ENCODE measurements around the gene ZMYND8. TPM values are rescaled to one million over a fixed set of nuclear protein-coding genes. Genes with fewer than 3 reads are reported as not detected.
"Not testable (repeated sequence)": the region's sequence is repeated elsewhere in the genome, so short reads cannot be mapped to it uniquely, and the experiment has no call there.

The ZMYND8 gene
- total RNA-seq, 1 donor from 2014 or later, result 19.2 TPM

- Histone ChIP-seq H3K4me3 (ENCODE audit: low read depth, low read length) (no peak overlapping the region), H3K27me3 (ENCODE audit: control insufficient read depth, insufficient read depth, low read length) (no peaks in the 10 kb centered on the region), H3K36me3 (ENCODE audit: control insufficient read depth, insufficient read depth, low read length) (no peaks in the 10 kb centered on the region)
- no peak for DNase-seq (ENCODE audit: low read depth)
- TF ChIP-seq CTCF (IDR thresholded peaks at IDR 0.05; ENCODE audit: insufficient read depth, low read length, poor library complexity, severe bottlenecking), result no peak
Observed at GRCh38 chr20:47210470-47210869, 146.0 kb downstream of the ZMYND8 start.

GRCh38 chr20:47209982-47210381 lies 146.5 kb downstream of the ZMYND8 start:
- no peak for TF ChIP-seq CTCF (IDR thresholded peaks at IDR 0.05; ENCODE audit: insufficient read depth, low read length, poor library complexity, severe bottlenecking)
- no peaks in the 10 kb centered on the region for H3K36me3 ChIP-seq (ENCODE audit: control insufficient read depth, insufficient read depth, low read length)

GRCh38 chr20:47208534-47209174 lies 147.8 kb downstream of the ZMYND8 start:
- no peaks in the 10 kb centered on the region for H3K36me3 ChIP-seq (ENCODE audit: control insufficient read depth, insufficient read depth, low read length)
- no peak for TF ChIP-seq CTCF (IDR thresholded peaks at IDR 0.05; ENCODE audit: insufficient read depth, low read length, poor library complexity, severe bottlenecking)
- no peak overlapping the region for H3K4me3 ChIP-seq (ENCODE audit: low read depth, low read length)
- DNase-seq (ENCODE audit: low read depth), result no peak
- no peaks in the 10 kb centered on the region for H3K27me3 ChIP-seq (ENCODE audit: control insufficient read depth, insufficient read depth, low read length)

More at GRCh38 chr20:47209982-47210381, 146.5 kb downstream of the ZMYND8 start:
- Histone ChIP-seq H3K27me3 (ENCODE audit: control insufficient read depth, insufficient read depth, low read length) (no peaks in the 10 kb centered on the region), H3K4me3 (ENCODE audit: low read depth, low read length) (no peak overlapping the region)
- no peak for DNase-seq (ENCODE audit: low read depth)

DNA sequence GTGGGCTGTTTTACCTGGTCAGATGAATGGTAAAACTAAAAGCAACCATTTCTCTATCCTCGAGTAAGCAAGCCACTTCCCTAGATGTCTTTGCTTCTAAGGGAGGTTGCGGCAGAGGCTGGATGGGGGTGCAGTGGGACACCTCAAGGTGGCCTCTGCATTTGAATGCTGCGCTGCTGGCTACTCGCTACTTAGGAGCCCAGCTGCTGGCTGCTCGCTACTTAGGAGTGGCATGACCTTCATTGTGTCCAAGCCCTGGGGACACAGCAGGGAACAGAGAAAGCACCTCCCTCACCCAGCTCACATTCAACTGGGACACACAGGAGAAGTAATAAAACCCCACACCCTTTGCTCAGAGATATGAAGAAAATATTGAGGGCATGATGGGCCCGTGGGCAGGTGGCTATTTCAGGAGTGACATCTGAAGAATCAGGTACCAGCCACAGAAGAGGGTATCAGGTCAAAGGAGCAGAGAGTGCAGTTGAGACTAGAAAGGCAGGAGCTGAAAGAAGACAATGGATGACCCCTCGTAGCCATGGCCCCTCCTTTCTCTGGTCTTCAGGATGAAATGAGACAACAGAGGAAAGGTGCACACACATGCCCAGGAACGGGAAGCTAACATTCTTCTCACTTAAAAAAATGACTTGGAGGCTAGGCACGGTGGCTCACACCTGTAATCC lies 149.4 kb downstream of the ZMYND8 start:
- no peaks in the 10 kb centered on the region for H3K27me3 ChIP-seq (ENCODE audit: control insufficient read depth, insufficient read depth, low read length)
- TF ChIP-seq CTCF (IDR thresholded peaks at IDR 0.05; ENCODE audit: insufficient read depth, low read length, poor library complexity, severe bottlenecking), result no peak
- no peak for DNase-seq (ENCODE audit: low read depth)
- no peaks in the 10 kb centered on the region for H3K36me3 ChIP-seq (ENCODE audit: control insufficient read depth, insufficient read depth, low read length)
- no peak overlapping the region for H3K4me3 ChIP-seq (ENCODE audit: low read depth, low read length)

DNA sequence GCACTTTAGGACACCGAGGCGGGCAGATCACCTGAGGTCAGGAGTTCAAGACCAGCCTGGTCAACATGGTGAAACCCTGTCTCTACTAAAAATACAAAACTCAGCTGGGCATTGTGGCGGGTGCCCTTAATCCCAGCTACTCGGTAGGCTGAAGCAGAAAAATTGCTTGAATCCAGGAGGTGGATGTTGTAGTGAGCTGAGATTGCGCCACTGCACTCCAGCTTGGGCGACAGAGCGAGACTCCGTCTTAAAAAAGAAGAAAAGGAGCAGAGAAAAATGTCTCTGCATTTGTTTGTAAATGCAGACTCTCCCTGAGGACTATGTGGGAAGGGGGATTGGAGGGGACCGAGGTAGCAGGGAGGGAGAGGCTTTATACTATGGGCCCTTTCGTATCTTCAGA lies 149.9 kb downstream of the ZMYND8 start:
- H3K4me3 ChIP-seq (ENCODE audit: low read depth, low read length); H3K27me3 ChIP-seq (ENCODE audit: control insufficient read depth, insufficient read depth, low read length); DNase-seq (ENCODE audit: low read depth); H3K36me3 ChIP-seq (ENCODE audit: control insufficient read depth, insufficient read depth, low read length): not testable (repeated sequence)

DNA sequence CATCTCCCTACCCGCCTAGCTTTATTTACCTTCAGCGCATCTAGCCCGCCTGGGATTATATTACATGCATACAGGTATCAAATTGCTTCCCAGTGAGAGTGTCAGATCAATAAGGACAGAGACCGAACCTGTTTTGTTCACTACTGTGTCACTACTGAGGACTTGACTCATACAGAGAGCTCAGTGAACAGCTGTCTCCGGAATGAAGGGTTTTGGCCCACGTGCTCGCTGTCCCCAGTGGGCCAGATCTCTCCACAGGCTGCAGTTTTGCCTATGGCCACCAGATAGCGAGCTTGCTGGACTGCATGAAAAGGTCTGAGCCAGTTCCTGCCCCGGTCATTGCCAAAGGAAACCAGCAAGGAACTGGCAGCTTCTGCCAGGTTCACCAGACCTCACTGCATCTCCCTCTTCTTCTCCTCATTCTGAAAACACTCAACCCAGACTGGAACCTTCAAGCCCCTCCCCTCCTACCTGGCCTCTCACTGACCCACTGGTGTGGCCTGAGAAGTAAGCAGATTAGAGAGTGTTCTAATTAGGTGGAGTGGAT lies 150.8 kb downstream of the ZMYND8 start:
- TF ChIP-seq CTCF (IDR thresholded peaks at IDR 0.05; ENCODE audit: insufficient read depth, low read length, poor library complexity, severe bottlenecking), result peak; percentile 91
- peak; percentile 16 for DNase-seq (ENCODE audit: low read depth)

GRCh38 chr20:47204850-47205122 lies 151.7 kb downstream of the ZMYND8 start:
- H3K4me3 ChIP-seq (ENCODE audit: low read depth, low read length); H3K27me3 ChIP-seq (ENCODE audit: control insufficient read depth, insufficient read depth, low read length); H3K36me3 ChIP-seq (ENCODE audit: control insufficient read depth, insufficient read depth, low read length); DNase-seq (ENCODE audit: low read depth): not testable (repeated sequence)

More for the DNA sequence above, 150.8 kb downstream of the ZMYND8 start:
- Histone ChIP-seq H3K36me3 (ENCODE audit: control insufficient read depth, insufficient read depth, low read length) (no peaks in the 10 kb centered on the region), H3K27me3 (ENCODE audit: control insufficient read depth, insufficient read depth, low read length) (no peaks in the 10 kb centered on the region), H3K4me3 (ENCODE audit: low read depth, low read length) (no peak overlapping the region)

All from kidney epithelial cell (primary cell).